ENCODE results near the gene CEP70.

DNA sequence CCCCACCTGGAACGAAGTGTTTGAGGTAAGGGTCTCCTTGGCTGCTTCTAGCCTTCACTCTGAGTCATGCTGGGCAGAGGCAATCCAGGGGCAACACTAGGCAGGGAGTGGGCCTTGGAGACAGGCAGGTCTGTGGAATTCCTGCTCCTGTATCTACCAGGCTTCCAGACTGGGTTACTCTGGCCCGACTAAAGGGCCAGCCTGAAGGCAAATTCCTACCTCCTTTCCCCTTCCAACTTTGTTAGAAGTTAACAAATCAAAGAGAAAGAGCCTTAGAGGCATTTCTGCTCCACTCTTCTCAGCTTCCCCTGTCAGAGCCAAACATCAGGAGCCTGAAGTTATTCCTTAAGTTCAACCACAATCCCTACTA lies 129.6 kb downstream of the CEP70 start:
- no peak for TF ChIP-seq REST (IDR thresholded peaks at IDR 0.05; ENCODE audit: low read depth, low read length)
- TF ChIP-seq, protein P1, sequence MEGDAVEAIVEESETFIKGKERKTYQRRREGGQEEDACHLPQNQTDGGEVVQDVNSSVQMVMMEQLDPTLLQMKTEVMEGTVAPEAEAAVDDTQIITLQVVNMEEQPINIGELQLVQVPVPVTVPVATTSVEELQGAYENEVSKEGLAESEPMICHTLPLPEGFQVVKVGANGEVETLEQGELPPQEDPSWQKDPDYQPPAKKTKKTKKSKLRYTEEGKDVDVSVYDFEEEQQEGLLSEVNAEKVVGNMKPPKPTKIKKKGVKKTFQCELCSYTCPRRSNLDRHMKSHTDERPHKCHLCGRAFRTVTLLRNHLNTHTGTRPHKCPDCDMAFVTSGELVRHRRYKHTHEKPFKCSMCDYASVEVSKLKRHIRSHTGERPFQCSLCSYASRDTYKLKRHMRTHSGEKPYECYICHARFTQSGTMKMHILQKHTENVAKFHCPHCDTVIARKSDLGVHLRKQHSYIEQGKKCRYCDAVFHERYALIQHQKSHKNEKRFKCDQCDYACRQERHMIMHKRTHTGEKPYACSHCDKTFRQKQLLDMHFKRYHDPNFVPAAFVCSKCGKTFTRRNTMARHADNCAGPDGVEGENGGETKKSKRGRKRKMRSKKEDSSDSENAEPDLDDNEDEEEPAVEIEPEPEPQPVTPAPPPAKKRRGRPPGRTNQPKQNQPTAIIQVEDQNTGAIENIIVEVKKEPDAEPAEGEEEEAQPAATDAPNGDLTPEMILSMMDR (IDR thresholded peaks at IDR 0.05 in 2 of 3, conservative IDR thresholded peaks at IDR 0.05 in 1 of 3; ENCODE audit: control insufficient read depth in 2 of 3, extremely low read depth in 1 of 3, insufficient read depth in 1 of 3, low read depth in 3 of 3, low read length in 3 of 3) = no peak
- TF ChIP-seq RB1 (IDR thresholded peaks at IDR 0.05; ENCODE audit: borderline replicate concordance) = no peak

All from GM12878 (cell line).